AG09309 (cell line): Measurements from ENCODE around the gene OSBPL10.

ENCODE experiments used
- DNase-seq: peaks from one replicate; pipeline ENCODE4 v3.0.0-alpha.2; 2010; ENCODE audit warnings: low read depth
- H3K4me3 ChIP-seq: 2 replicates; pipeline ENCODE4 v1.5.1; 2011; ENCODE audit warnings: mild to moderate bottlenecking, low read depth, low read length, moderate library complexity; ENCODE audit not compliant: control insufficient read depth
- TF ChIP-seq, protein P1 (sequence below): IDR thresholded peaks from 2 replicates; pipeline ENCODE4 v1.5.1; 2011; ENCODE audit warnings: mild to moderate bottlenecking, low read depth, low read length, inconsistent platforms; ENCODE audit not compliant: insufficient read depth, control insufficient read depth; ENCODE audit errors: missing control alignments

Gene OSBPL10

DNA sequence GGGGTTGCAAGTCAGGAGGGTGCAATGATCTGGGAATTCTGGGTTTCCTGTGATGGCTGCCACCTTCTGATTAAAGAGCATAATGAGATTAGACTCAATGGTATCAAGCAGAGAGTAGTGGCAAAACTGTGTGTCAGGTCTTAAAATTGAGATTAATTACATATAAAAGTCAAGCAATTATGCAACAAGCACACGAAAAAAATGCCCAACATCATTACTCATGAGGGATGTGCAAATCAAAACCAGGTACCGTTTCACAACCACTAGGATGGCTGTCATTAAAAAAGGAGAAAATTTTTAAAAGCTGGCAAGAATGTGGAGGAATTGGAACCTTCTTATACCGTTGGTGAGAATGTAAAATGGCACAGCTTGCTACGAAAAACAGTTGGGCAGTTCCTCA, 205.0 kb downstream of the OSBPL10 start:
- TF ChIP-seq, protein P1, sequence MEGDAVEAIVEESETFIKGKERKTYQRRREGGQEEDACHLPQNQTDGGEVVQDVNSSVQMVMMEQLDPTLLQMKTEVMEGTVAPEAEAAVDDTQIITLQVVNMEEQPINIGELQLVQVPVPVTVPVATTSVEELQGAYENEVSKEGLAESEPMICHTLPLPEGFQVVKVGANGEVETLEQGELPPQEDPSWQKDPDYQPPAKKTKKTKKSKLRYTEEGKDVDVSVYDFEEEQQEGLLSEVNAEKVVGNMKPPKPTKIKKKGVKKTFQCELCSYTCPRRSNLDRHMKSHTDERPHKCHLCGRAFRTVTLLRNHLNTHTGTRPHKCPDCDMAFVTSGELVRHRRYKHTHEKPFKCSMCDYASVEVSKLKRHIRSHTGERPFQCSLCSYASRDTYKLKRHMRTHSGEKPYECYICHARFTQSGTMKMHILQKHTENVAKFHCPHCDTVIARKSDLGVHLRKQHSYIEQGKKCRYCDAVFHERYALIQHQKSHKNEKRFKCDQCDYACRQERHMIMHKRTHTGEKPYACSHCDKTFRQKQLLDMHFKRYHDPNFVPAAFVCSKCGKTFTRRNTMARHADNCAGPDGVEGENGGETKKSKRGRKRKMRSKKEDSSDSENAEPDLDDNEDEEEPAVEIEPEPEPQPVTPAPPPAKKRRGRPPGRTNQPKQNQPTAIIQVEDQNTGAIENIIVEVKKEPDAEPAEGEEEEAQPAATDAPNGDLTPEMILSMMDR = no peak
- H3K4me3 ChIP-seq = no peak overlapping the region
- peak; percentile 79 for DNase-seq

- DNase-seq = no peak
- H3K4me3 ChIP-seq = no peak overlapping the region
- TF ChIP-seq, protein P1 = no peak
Measured at GRCh38 chr3:31775383-31775782, 205.7 kb downstream of the OSBPL10 start.

GRCh38 chr3:31772758-31773473, 208.1 kb downstream of the OSBPL10 start:
- H3K4me3 ChIP-seq = no peak overlapping the region
- no peak for DNase-seq
- TF ChIP-seq, protein P1 = no peak

DNA sequence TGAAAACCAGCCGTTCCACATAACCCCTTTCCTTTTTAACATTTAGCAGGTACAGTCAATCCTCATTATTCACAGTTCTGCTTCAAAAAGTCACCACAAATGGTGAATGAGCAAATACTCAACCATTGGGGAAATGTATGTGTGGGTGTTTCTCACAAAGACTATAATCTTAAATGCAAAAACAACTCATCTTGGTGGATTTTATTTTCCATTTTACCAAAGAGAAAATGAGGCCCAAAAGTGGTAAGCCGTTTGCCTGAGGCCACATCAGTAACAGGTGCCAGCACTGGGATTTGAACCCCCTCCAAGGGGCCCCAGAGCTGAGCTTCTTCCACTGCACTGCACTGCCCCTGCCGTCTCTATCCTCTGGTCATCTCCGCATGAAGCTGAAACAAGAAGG, 208.8 kb downstream of the OSBPL10 start:
- H3K4me3 ChIP-seq = no peak overlapping the region
- TF ChIP-seq, protein P1 = no peak

GRCh38 chr3:31770822-31771326, 210.2 kb downstream of the OSBPL10 start:
- DNase-seq = no peak
- TF ChIP-seq, protein P1 = no peak
- H3K4me3 ChIP-seq = no peak overlapping the region

More for the DNA sequence above, 208.8 kb downstream of the OSBPL10 start:
- DNase-seq = no peak

DNA sequence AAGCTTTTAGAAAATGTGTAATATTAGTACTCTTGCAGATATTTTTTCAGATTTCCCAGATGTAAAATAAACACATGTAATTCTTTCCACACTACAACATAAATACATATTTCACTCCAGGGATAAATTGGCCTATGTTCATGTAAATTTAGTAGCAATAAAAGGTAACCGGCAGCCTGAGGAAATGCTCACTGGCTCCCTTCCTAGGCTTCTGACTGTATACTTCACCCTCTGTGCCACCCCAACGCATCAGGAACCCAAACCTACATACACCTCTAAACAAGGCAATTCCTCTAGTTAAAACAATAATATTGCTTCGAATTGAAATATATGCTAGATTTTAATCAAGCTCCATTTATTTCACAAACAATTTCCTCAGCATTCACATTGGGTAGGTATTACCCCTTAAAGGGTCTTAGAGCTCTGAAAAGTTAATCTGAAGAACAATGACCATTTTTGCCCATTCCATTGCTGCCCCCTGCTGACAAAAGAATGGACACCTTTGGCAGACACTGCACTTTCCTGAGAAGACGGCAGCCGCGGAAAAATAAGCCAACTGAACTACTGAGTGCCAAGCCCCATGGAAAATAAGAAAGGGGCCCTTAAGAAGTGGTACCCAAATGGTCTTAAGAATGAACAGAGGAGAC, 212.5 kb downstream of the OSBPL10 start:
- H3K4me3 ChIP-seq = no peak overlapping the region
- TF ChIP-seq, protein P1 = peak; percentile 73
- no peak for DNase-seq
